GM06990 (cell line): ENCODE measurements around the gene GPR137.

Source experiments
- DNase-seq: peaks from one replicate; pipeline ENCODE4 v3.0.0-alpha.2; 2011; ENCODE audit not compliant: insufficient read length; ENCODE audit errors: extremely low read depth
- H3K27me3 ChIP-seq: replicated peaks from 2 replicates; pipeline ENCODE4 v1.6.0; 2011; ENCODE audit warnings: low read length; ENCODE audit not compliant: control insufficient read depth, insufficient read depth
- H3K36me3 ChIP-seq: 2 replicates; pipeline ENCODE4 v1.5.1; 2011; ENCODE audit warnings: low read length; ENCODE audit not compliant: control insufficient read depth, insufficient read depth
- H3K4me3 ChIP-seq: replicated peaks from 2 replicates; pipeline ENCODE4 v1.5.1; 2011; ENCODE audit warnings: low read depth, mild to moderate bottlenecking, control low read depth, low read length
- TF ChIP-seq, protein P1 (sequence below): IDR thresholded peaks from 2 replicates; pipeline ENCODE4 v1.5.1; 2011; ENCODE audit warnings: low read length, control low read depth, mild to moderate bottlenecking, inconsistent platforms; ENCODE audit not compliant: insufficient read depth, poor library complexity, severe bottlenecking

Gene GPR137

DNA sequence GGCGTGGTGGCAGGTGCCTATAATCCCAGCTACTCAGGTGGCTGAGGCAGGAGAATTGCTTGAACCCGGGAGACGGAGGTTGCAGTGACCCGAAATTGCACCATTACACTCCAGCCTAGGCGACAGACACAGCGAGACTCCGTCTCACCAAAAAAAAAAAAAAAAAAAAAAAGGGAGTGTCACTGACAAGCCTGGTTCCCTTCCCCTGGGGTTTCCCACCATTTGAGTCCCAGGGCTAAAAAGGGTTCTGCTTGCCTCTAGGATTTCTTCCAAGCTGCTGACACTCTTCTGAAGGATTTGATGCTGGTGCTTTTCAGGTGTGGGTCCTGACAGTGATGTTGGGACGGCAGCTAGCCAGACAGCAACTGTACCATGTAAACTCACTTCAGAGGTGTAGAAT lies 53.1 kb downstream of the GPR137 start:
- H3K27me3 ChIP-seq, result no peaks in the 10 kb centered on the region
- peaks cover 6% of the 10 kb centered on the region for H3K36me3 ChIP-seq
- no peak overlapping the region for H3K4me3 ChIP-seq
- TF ChIP-seq, protein P1, sequence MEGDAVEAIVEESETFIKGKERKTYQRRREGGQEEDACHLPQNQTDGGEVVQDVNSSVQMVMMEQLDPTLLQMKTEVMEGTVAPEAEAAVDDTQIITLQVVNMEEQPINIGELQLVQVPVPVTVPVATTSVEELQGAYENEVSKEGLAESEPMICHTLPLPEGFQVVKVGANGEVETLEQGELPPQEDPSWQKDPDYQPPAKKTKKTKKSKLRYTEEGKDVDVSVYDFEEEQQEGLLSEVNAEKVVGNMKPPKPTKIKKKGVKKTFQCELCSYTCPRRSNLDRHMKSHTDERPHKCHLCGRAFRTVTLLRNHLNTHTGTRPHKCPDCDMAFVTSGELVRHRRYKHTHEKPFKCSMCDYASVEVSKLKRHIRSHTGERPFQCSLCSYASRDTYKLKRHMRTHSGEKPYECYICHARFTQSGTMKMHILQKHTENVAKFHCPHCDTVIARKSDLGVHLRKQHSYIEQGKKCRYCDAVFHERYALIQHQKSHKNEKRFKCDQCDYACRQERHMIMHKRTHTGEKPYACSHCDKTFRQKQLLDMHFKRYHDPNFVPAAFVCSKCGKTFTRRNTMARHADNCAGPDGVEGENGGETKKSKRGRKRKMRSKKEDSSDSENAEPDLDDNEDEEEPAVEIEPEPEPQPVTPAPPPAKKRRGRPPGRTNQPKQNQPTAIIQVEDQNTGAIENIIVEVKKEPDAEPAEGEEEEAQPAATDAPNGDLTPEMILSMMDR, result no peak
- no peak for DNase-seq
